Natural killer cell (primary cell): ENCODE data around the gene DNAJB1. TPM values are rescaled to one million over a fixed set of nuclear protein-coding genes. Genes with fewer than 3 reads are reported as not detected.

Experiments used
- ATAC-seq, 3 donors: fragments of 150-1000 bp in 2 of 3; fragments of 200-7000 bp in 1 of 3; cut with Tn5 transposase; 1 replicate in 1 of 3; 2 replicates in 2 of 3; pipeline ENCODE4 v1.10.0; 2021; ENCODE audit warnings: mild to moderate bottlenecking in 2 of 3, moderate library complexity in 2 of 3
- DNase-seq, 2 donors: peaks; one replicate each; pipeline versions ENCODE4 v3.0.0 to v3.0.0-alpha.2; 2013 to 2021; ENCODE audit warnings: mixed read lengths in 1 of 2
- H3K27ac ChIP-seq: one replicate; pipeline ENCODE4 v1.5.1; 2013; ENCODE audit warnings: mild to moderate bottlenecking, low read length
- H3K27me3 ChIP-seq: one replicate; pipeline ENCODE4 v1.6.1; 2013; ENCODE audit warnings: low read length; ENCODE audit not compliant: control insufficient read depth, insufficient read depth
- H3K36me3 ChIP-seq: one replicate; pipeline ENCODE4 v1.6.1; 2013; ENCODE audit warnings: low read length; ENCODE audit not compliant: control insufficient read depth, insufficient read depth
- H3K4me1 ChIP-seq: one replicate; pipeline ENCODE4 v1.6.1; 2013; ENCODE audit warnings: low read length; ENCODE audit not compliant: control insufficient read depth, insufficient read depth
- H3K4me3 ChIP-seq: one replicate; pipeline ENCODE4 v1.5.1; 2013; ENCODE audit warnings: low read length
- H3K9me3 ChIP-seq: one replicate; pipeline ENCODE4 v1.6.1; 2013; ENCODE audit warnings: low read length; ENCODE audit not compliant: control insufficient read depth, insufficient read depth
- H3K27ac Mint-ChIP-seq, 2 donors: one replicate each; pipeline ENCODE4 v1.8.0; 2022; ENCODE audit warnings: mild to moderate bottlenecking in 2 of 2, mixed read lengths in 2 of 2, moderate library complexity in 1 of 2
- H3K27me3 Mint-ChIP-seq, 2 donors: one replicate each; pipeline ENCODE4 v1.8.0; 2022; ENCODE audit warnings: low read depth in 2 of 2, mixed read lengths in 2 of 2
- H3K36me3 Mint-ChIP-seq: one replicate; pipeline ENCODE4 v1.8.0; 2022; ENCODE audit warnings: mixed read lengths
- H3K4me1 Mint-ChIP-seq, 2 donors: one replicate each; pipeline ENCODE4 v1.8.0; 2022; ENCODE audit warnings: mixed read lengths in 2 of 2
- H3K4me3 Mint-ChIP-seq: one replicate; pipeline ENCODE4 v1.8.0; 2022; ENCODE audit warnings: mild to moderate bottlenecking, moderate library complexity, mixed read lengths
- H3K9me3 Mint-ChIP-seq, 2 donors: one replicate each; pipeline ENCODE4 v1.8.0; 2022; ENCODE audit warnings: mixed read lengths in 2 of 2
- WGBS: methylation state at CpG from one replicate; pipeline ENCODE4 v1.1.7; 2013; ENCODE audit warnings: missing lambda C conversion rate; ENCODE audit not compliant: insufficient coverage; 5-methylcytosine and 5-hydroxymethylcytosine counted together
- intact Hi-C: fragments of 100-400 bp; cut with micrococcal nuclease; formaldehyde crosslinking; loops from one replicate; pipeline ENCODE4 v1.14.2; 2022
- total RNA-seq, 4 donors: library from RNA; stranded (reverse); fragments of 120-200 nt in 1 of 4; gene quantifications; one replicate each; pipeline versions ENCODE4 v1.2.3 to v1.2.4, GENCODE V29; 2013 to 2022
- TF ChIP-seq, protein P1 (sequence below): fragments of 200-600 bp; IDR thresholded peaks from one replicate; pipeline ENCODE4 v1.8.0; 2022; ENCODE audit warnings: antibody characterized with exemption

DNAJB1 gene
- total RNA-seq, 3 donors from 2014 or later (not counting 1 experiment from before 2014, with no cell fraction given) = 148 to 238 (median 192) TPM

DNA sequence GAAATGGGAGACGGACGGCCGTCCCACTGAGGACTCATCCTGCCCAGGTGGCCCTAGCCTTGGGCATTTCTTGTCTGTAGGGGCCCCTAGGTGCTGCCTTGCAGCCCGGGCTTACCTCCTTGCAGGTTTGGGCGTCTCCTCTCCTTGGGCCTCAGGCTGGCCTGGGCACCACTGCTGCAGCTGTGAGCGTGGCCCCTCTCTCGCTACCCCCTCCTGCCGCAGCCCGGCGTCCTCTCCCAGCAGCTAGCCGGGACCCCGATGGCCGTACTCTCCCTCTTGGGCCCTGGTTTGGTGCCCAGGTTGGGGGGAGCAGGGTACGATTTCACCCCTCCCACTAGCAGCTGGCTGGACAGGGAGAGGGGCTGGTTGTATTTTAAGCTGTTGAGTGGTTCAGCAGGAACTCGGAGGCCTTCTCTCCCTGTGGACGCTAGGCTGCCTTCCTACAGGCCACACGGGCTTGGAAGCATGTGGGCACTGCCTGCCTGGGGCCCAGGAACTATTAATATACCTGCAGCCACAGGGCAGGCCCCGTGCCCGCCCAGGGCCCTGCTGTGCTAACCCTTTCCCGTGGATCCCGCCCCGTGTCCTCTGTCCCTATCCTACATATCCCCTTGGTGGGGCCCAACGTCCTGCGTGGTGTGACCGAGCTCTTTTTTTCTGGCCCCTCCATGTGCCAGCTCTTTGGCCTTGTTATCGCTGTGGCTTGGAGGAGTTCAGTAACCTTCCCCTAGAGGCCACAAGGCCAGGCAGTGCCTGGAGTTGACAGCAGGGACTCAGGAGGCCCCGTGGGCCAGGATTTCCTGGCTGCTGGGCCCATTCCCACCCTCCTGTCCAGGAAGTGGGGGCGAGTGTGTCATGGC is 41.9 kb upstream of the DNAJB1 start:
- peaks cover 86% of the 10 kb centered on the region for H3K4me1 ChIP-seq

DNA sequence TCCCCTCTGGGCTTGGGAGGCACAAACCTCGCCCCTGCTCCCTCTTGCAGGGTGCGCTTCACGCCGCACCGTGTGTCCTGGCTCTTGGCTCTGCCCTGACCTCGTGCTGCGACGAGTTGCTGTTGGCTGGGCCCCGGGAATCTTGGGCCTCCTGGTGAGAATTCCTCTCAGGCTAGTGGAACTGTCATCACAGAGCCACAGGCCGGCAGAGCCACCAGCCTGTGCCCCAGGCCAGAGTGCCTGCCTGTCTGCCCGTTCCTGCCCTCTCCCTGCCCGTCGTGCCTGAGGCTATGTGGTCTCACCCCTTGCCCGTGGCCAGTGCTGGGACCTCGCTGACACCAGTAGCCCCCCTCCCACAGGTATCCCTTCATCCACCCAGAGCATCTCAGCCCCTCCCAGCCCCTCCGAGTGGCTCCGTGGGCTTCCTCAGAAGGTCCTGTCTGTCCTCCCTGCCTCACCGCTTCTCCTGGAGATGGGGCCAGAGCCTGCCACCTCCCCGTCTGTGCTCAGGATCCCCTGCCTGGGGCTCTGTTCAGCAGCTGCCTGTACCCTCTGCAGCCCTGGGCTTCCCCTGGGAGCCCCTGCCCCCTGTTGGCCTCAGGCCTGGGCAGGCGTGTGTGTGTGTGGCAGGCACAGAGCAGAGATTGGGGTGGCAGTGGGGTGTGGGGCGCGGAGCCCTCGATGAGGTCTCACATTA is 40.3 kb upstream of the DNAJB1 start:
- peak overlapping the region; percentile 77 to 94 for H3K27ac Mint-ChIP-seq
- peaks cover 27 to 52% of the 10 kb centered on the region in 2 donors for H3K4me1 Mint-ChIP-seq
- Histone ChIP-seq H3K4me1 (peaks cover 79% of the 10 kb centered on the region), H3K27me3 (no peaks in the 10 kb centered on the region), H3K27ac (peak overlapping the region; percentile 76), H3K9me3 (no peaks in the 10 kb centered on the region), H3K36me3 (peaks cover 6% of the 10 kb centered on the region), H3K4me3 (no peak overlapping the region)
- ATAC-seq (no peak), DNase-seq (no peak)
- TF ChIP-seq, protein P1, sequence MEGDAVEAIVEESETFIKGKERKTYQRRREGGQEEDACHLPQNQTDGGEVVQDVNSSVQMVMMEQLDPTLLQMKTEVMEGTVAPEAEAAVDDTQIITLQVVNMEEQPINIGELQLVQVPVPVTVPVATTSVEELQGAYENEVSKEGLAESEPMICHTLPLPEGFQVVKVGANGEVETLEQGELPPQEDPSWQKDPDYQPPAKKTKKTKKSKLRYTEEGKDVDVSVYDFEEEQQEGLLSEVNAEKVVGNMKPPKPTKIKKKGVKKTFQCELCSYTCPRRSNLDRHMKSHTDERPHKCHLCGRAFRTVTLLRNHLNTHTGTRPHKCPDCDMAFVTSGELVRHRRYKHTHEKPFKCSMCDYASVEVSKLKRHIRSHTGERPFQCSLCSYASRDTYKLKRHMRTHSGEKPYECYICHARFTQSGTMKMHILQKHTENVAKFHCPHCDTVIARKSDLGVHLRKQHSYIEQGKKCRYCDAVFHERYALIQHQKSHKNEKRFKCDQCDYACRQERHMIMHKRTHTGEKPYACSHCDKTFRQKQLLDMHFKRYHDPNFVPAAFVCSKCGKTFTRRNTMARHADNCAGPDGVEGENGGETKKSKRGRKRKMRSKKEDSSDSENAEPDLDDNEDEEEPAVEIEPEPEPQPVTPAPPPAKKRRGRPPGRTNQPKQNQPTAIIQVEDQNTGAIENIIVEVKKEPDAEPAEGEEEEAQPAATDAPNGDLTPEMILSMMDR = no peak
- H3K36me3 Mint-ChIP-seq = no peaks in the 10 kb centered on the region
- 75% methylated on average over 23 of the region's 23 CpGs for WGBS
- intact Hi-C loops = no loop called here
- H3K27me3 Mint-ChIP-seq = no peaks in the 10 kb centered on the region
- no peaks in the 10 kb centered on the region for H3K9me3 Mint-ChIP-seq
- peak overlapping the region; percentile 17 for H3K4me3 Mint-ChIP-seq

More for the DNA sequence above, 41.9 kb upstream of the DNAJB1 start:
- Mint-ChIP-seq H3K4me1 (peaks cover 32 to 62% of the 10 kb centered on the region in 2 donors), H3K27ac (peak overlapping the region; percentile 94 to 95), H3K27me3 (no peaks in the 10 kb centered on the region), H3K4me3 (no peak overlapping the region), H3K36me3 (no peaks in the 10 kb centered on the region), H3K9me3 (no peaks in the 10 kb centered on the region)
- no peak for DNase-seq
- H3K27me3 ChIP-seq = no peaks in the 10 kb centered on the region
- intact Hi-C loops = no loop called here
- peaks cover 12% of the 10 kb centered on the region for H3K36me3 ChIP-seq
- no peaks in the 10 kb centered on the region for H3K9me3 ChIP-seq
- no peak overlapping the region for H3K4me3 ChIP-seq
- no peak for ATAC-seq
- TF ChIP-seq, protein P1 = no peak
- H3K27ac ChIP-seq = peak overlapping the region; percentile 95
- WGBS = 75% methylated on average over 28 of the region's 28 CpGs

DNA sequence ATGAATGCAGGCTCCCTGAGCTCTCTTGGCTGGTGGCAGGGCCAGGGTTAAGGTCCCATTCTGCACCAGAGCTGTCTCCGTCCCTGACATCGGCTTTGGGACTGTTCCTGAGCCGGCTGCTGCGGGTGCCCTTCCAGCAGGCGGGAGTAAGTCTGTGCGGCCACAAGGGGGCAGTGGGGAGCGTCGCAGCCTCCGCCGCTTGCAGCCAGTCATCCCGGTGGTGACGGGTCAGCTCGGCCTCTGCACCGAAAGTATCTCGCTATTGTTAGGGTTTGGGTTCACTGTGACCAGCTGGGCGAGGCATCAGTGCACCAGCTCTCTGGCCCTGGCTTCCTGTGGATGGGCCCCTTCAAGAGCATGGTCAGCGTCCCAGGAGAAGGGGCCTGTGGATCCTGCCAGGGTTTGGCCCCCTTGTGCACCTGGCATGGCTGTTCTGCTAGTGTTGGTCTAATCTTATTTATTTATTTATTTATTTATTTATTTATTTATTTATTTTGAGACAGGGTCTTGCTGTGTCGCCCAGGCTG is 38.5 kb upstream of the DNAJB1 start:
- Histone ChIP-seq H3K36me3 (peaks cover 5% of the 10 kb centered on the region), H3K4me3 (peak overlapping the region; percentile 0), H3K9me3 (no peaks in the 10 kb centered on the region), H3K4me1 (peaks cover 78% of the 10 kb centered on the region), H3K27me3 (no peaks in the 10 kb centered on the region), H3K27ac (peak overlapping the region; percentile 69)
- peak overlapping the region; percentile 83 to 91 for H3K27ac Mint-ChIP-seq
- ATAC-seq = peak; percentile 77 to 86 (median 84)
- peak overlapping the region; percentile 77 for H3K4me3 Mint-ChIP-seq
- no peaks in the 10 kb centered on the region for H3K27me3 Mint-ChIP-seq
- peak; percentile 73 to 89 for DNase-seq
- H3K9me3 Mint-ChIP-seq = no peaks in the 10 kb centered on the region
- H3K36me3 Mint-ChIP-seq = no peaks in the 10 kb centered on the region
- H3K4me1 Mint-ChIP-seq = peaks cover 27 to 49% of the 10 kb centered on the region in 2 donors
- TF ChIP-seq, protein P1 = peak; percentile 93
- 9% methylated on average over 18 of the region's 18 CpGs for WGBS
- intact Hi-C loops = loop anchor here (1.0 kb wide), 1 partner anchor 51 kb away; no protein-coding TSS in a partner anchor
